ENCODE results near the gene PTPRN2.

The PTPRN2 gene

GRCh38 chr7:157691586-157692459 is 895.8 kb downstream of the PTPRN2 start:
- TF ChIP-seq ARNT (IDR thresholded peaks at IDR 0.05) (no peak), SP1 (IDR thresholded peaks at IDR 0.05) (no peak), SUZ12 (IDR thresholded peaks at IDR 0.05) (no peak), ELF4 (IDR thresholded peaks at IDR 0.05) (no peak), TARDBP (IDR thresholded peaks at IDR 0.05) (no peak), BHLHE40 (IDR thresholded peaks at IDR 0.05; ENCODE audit: borderline replicate concordance) (no peak), FOXA1 (IDR thresholded peaks at IDR 0.05) (no peak), ZNF384 (IDR thresholded peaks at IDR 0.05) (no peak), HDGF (IDR thresholded peaks at IDR 0.05; ENCODE audit: borderline replicate concordance) (no peak), FOXK2 (IDR thresholded peaks at IDR 0.05) (no peak), L3MBTL2 (conservative IDR thresholded peaks at IDR 0.05) (no peak), PKNOX1 (IDR thresholded peaks at IDR 0.05) (no peak), CTBP1 (IDR thresholded peaks at IDR 0.05; ENCODE audit: borderline replicate concordance) (no peak), LEF1 (IDR thresholded peaks at IDR 0.05; ENCODE audit: borderline replicate concordance) (no peak), NFRKB (IDR thresholded peaks at IDR 0.05) (no peak)
- DNase-seq (ENCODE audit: extremely low spot score) = no peak
- POLR2A ChIA-PET = no interaction called here
- CTCF ChIA-PET = no interaction called here

- ChIA-PET POLR2A (interaction anchor here (1.0 kb wide), 1 partner anchor 9 kb away, joined by 3 read pairs; no protein-coding TSS in a partner anchor), CTCF (no interaction called here)
- TF ChIP-seq TARDBP (IDR thresholded peaks at IDR 0.05) = no peak
- no peak for TF ChIP-seq FOXK2 (IDR thresholded peaks at IDR 0.05)
- TF ChIP-seq FOXM1 (IDR thresholded peaks at IDR 0.05; ENCODE audit: borderline replicate concordance) = no peak
- TF ChIP-seq ELF4 (IDR thresholded peaks at IDR 0.05) = no peak
- TF ChIP-seq PKNOX1 (IDR thresholded peaks at IDR 0.05) = 0 out of 2 replicates have a peak, but pooled peaks have one; percentile 34
- no peak for TF ChIP-seq ZNF384 (IDR thresholded peaks at IDR 0.05)
- TF ChIP-seq L3MBTL2 (conservative IDR thresholded peaks at IDR 0.05) = no peak
- peak; percentile 69 for DNase-seq (ENCODE audit: extremely low spot score)
Measured at GRCh38 chr7:157690833-157691585, 896.6 kb downstream of the PTPRN2 start.

GRCh38 chr7:157690058-157690832 is 897.4 kb downstream of the PTPRN2 start:
- TF ChIP-seq ZNF384 (IDR thresholded peaks at IDR 0.05) = no peak
- TF ChIP-seq FOXM1 (IDR thresholded peaks at IDR 0.05; ENCODE audit: borderline replicate concordance) = no peak
- no peak for TF ChIP-seq LEF1 (IDR thresholded peaks at IDR 0.05; ENCODE audit: borderline replicate concordance)
- no peak for TF ChIP-seq L3MBTL2 (conservative IDR thresholded peaks at IDR 0.05)
- TF ChIP-seq TARDBP (IDR thresholded peaks at IDR 0.05) = no peak
- no peak for TF ChIP-seq CTBP1 (IDR thresholded peaks at IDR 0.05; ENCODE audit: borderline replicate concordance)
- TF ChIP-seq BHLHE40 (IDR thresholded peaks at IDR 0.05; ENCODE audit: borderline replicate concordance) = no peak
- TF ChIP-seq ELF4 (IDR thresholded peaks at IDR 0.05) = no peak
- no peak for TF ChIP-seq HDGF (IDR thresholded peaks at IDR 0.05; ENCODE audit: borderline replicate concordance)
- POLR2A ChIA-PET = interaction anchor here (0.9 to 1.0 kb wide), 2 partner anchors 9 to 10 kb away, joined by 3 read pairs; no protein-coding TSS in a partner anchor
- peak; percentile 26 for DNase-seq (ENCODE audit: extremely low spot score)
- CTCF ChIA-PET = interaction anchor here (0.8 kb wide), 1 partner anchor 9 kb away, joined by 3 read pairs; no protein-coding TSS in a partner anchor

- TF ChIP-seq SP1 (IDR thresholded peaks at IDR 0.05) (no peak), LEF1 (IDR thresholded peaks at IDR 0.05; ENCODE audit: borderline replicate concordance) (no peak), FOXK2 (IDR thresholded peaks at IDR 0.05) (no peak), HDGF (IDR thresholded peaks at IDR 0.05; ENCODE audit: borderline replicate concordance) (no peak), ELF4 (IDR thresholded peaks at IDR 0.05) (no peak), BHLHE40 (IDR thresholded peaks at IDR 0.05; ENCODE audit: borderline replicate concordance) (no peak), SUZ12 (IDR thresholded peaks at IDR 0.05) (no peak), TARDBP (IDR thresholded peaks at IDR 0.05) (no peak)
- CTCF ChIA-PET = interaction anchor here (0.8 kb wide), 1 partner anchor 10 kb away, joined by 3 read pairs; no protein-coding TSS in a partner anchor
Measured at GRCh38 chr7:157689269-157690057, 898.2 kb downstream of the PTPRN2 start.

GRCh38 chr7:157688533-157689268 is 898.9 kb downstream of the PTPRN2 start:
- POLR2A ChIA-PET = no interaction called here
- CTCF ChIA-PET = no interaction called here
- no peak for DNase-seq (ENCODE audit: extremely low spot score)
- no peak for TF ChIP-seq ELF4 (IDR thresholded peaks at IDR 0.05)
- TF ChIP-seq ZNF384 (IDR thresholded peaks at IDR 0.05) = no peak
- TF ChIP-seq L3MBTL2 (conservative IDR thresholded peaks at IDR 0.05) = no peak
- no peak for TF ChIP-seq BHLHE40 (IDR thresholded peaks at IDR 0.05; ENCODE audit: borderline replicate concordance)
- TF ChIP-seq FOXK2 (IDR thresholded peaks at IDR 0.05) = no peak
- no peak for TF ChIP-seq FOXM1 (IDR thresholded peaks at IDR 0.05; ENCODE audit: borderline replicate concordance)
- no peak for TF ChIP-seq ARNT (IDR thresholded peaks at IDR 0.05)
- no peak for TF ChIP-seq PKNOX1 (IDR thresholded peaks at IDR 0.05)
- TF ChIP-seq SUZ12 (IDR thresholded peaks at IDR 0.05) = no peak
- TF ChIP-seq CTBP1 (IDR thresholded peaks at IDR 0.05; ENCODE audit: borderline replicate concordance) = no peak
- TF ChIP-seq FOXA1 (IDR thresholded peaks at IDR 0.05) = no peak
- no peak for TF ChIP-seq HDGF (IDR thresholded peaks at IDR 0.05; ENCODE audit: borderline replicate concordance)
- TF ChIP-seq TARDBP (IDR thresholded peaks at IDR 0.05) = no peak
- TF ChIP-seq SP1 (IDR thresholded peaks at IDR 0.05) = no peak
- no peak for TF ChIP-seq LEF1 (IDR thresholded peaks at IDR 0.05; ENCODE audit: borderline replicate concordance)

More at GRCh38 chr7:157689269-157690057, 898.2 kb downstream of the PTPRN2 start:
- POLR2A ChIA-PET = interaction anchor here (0.9 to 1.0 kb wide), 2 partner anchors 8 to 9 kb away, joined by 3 read pairs; no protein-coding TSS in a partner anchor
- DNase-seq (ENCODE audit: extremely low spot score) = no peak
